BLaER1 treated with 17β-estradiol and CSF1 and Interleukin-3, amounts not matched to agents 10 nM and 100 nM (cell line): ENCODE results near the gene NHERF1.

Source experiments
- H3K27ac ChIP-seq, 11 experiments: shearing (Covaris generic); formaldehyde crosslinking; 2 replicates each; pipeline ENCODE4 v1.8.1; 2022
- H3K27me3 ChIP-seq, 11 experiments: shearing (Covaris generic); formaldehyde crosslinking; 2 replicates each; pipeline ENCODE4 v1.8.1; 2022
- H3K36me3 ChIP-seq, 11 experiments: shearing (Covaris generic); formaldehyde crosslinking; 2 replicates each; pipeline ENCODE4 v1.8.1; 2022
- H3K4me1 ChIP-seq, 10 experiments: shearing (Covaris generic); formaldehyde crosslinking; 2 replicates each; pipeline ENCODE4 v1.8.1; 2022
- H3K4me2 ChIP-seq, 11 experiments: shearing (Covaris generic); formaldehyde crosslinking; 2 replicates each; pipeline ENCODE4 v1.8.1; 2022
- H3K4me3 ChIP-seq, 10 experiments: shearing (Covaris generic); formaldehyde crosslinking; 2 replicates each; pipeline ENCODE4 v1.8.1; 2022
- H3K9ac ChIP-seq, 11 experiments: shearing (Covaris generic); formaldehyde crosslinking; 2 replicates each; pipeline ENCODE4 v1.8.1; 2022
- H3K9me3 ChIP-seq, 11 experiments: shearing (Covaris generic); formaldehyde crosslinking; replicated peaks in 1 of 11; 2 replicates each; pipeline ENCODE4 v1.8.1; 2022
- H4K20me1 ChIP-seq, 11 experiments: shearing (Covaris generic); formaldehyde crosslinking; 2 replicates each; pipeline ENCODE4 v1.8.1; 2022
- Cebpa-rat ChIP-seq, 11 experiments: shearing (Covaris generic); IDR thresholded peaks; 2 replicates each; pipeline ENCODE4 v1.8.1; 2022

The NHERF1 gene

DNA sequence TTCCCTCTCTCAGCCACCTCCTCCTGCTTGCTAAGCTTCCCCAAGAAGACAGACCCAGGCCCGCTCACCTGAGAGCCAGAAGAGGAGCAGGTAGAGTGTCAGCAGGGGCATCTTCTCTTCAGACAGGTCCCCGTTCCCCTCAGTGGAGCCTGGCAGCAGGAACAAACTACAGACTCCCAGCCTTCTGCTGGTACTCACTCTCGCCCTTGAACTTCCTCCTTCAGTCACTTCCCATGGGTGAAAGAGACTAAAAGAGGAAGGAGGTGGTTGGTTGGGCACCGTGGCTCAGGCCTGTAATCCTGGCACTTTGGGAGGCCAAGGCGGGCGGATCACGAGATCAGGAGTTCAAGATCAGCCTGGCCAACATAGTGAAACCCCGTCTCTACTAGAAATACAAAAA is 35.7 kb upstream of the NHERF1 start, which contains the start of gene CD300LF:
CD300LF (minus strand) TSS at position 168 of the 400 bp plus-strand sequence; CDS start at position 111, 57 bp downstream.
- no peaks in the 10 kb centered on the region for H3K36me3 ChIP-seq
- peak within 1 kb of the TSS in 6 of 10 experiments; percentile 44 to 64 (median 58); a peak in 12 of 20 replicates for H3K4me3 ChIP-seq
- H3K4me2 ChIP-seq: peak within 1 kb of the TSS; percentile 32 to 96 (median 82)
- no peaks in the 10 kb centered on the region for H3K27me3 ChIP-seq
- TF ChIP-seq Cebpa-rat (IDR thresholded peaks at IDR 0.05): no peak
- peak within 1 kb of the TSS in 8 of 11 experiments; percentile 14 to 78 (median 65); a peak in 14 of 22 replicates for H3K9ac ChIP-seq
- H3K9me3 ChIP-seq: no peaks in the 10 kb centered on the region
- H3K27ac ChIP-seq: peak within 1 kb of the TSS in 9 of 11 experiments; percentile 42 to 80 (median 58); a peak in 16 of 22 replicates
- H4K20me1 ChIP-seq: peaks cover 0 to 20% (median 0%) of the 10 kb centered on the region in 11 experiments; a peak in 1 of 22 replicates
- peaks cover 10 to 72% (median 36%) of the 10 kb centered on the region in 10 experiments for H3K4me1 ChIP-seq

- Histone ChIP-seq H4K20me1 (peaks cover 0 to 15% (median 0%) of the 10 kb centered on the region in 11 experiments; a peak in 1 of 22 replicates), H3K9me3 (no peaks in the 10 kb centered on the region), H3K27me3 (no peaks in the 10 kb centered on the region), H3K4me2 (peak overlapping the region; percentile 32 to 96 (median 82); a peak in 20 of 22 replicates), H3K4me3 (peak overlapping the region in 1 of 10 experiments; percentile 59; a peak in 1 of 20 replicates), H3K36me3 (no peaks in the 10 kb centered on the region), H3K27ac (peak overlapping the region in 8 of 11 experiments; percentile 39 to 80 (median 59); a peak in 15 of 22 replicates), H3K4me1 (peaks cover 10 to 70% (median 36%) of the 10 kb centered on the region in 10 experiments), H3K9ac (peak overlapping the region in 4 of 11 experiments; percentile 17 to 72 (median 65); a peak in 7 of 22 replicates)
- TF ChIP-seq Cebpa-rat (IDR thresholded peaks at IDR 0.05): no peak
These were observed 35.2 kb upstream of the NHERF1 start for GRCh38 chr17:74713171-74713755.

DNA sequence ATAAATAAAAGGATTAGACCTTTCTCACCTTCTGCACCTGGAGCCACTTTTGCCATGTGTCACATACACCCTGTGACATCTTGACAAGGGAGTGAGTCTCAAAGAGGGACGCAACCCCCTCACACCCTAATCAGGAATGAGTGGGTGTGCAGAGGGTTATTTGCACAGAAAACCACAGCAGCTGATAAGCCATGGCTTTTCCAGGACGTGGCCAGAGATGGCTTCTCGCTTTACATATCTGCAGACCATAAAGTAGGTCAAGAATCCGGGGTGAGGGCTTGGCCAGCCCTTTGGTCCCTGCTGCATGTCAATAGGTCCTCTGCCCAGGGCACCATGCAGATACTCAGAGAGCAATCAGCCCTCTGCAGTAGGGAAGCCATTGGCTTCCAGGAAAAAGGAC is 33.3 kb upstream of the NHERF1 start:
- Histone ChIP-seq H3K4me3 (no peak overlapping the region), H3K9ac (0 out of 22 replicates have a peak overlapping the region, but pooled peaks of 1 of the 11 experiments have one; percentile 15), H3K27ac (no peak overlapping the region), H3K4me1 (peaks cover 10 to 53% (median 36%) of the 10 kb centered on the region in 10 experiments), H3K27me3 (no peaks in the 10 kb centered on the region), H3K9me3 (no peaks in the 10 kb centered on the region), H3K4me2 (peak overlapping the region in 10 of 11 experiments; percentile 6 to 96 (median 51); a peak in 18 of 22 replicates), H4K20me1 (no peaks in the 10 kb centered on the region), H3K36me3 (no peaks in the 10 kb centered on the region)
- TF ChIP-seq Cebpa-rat (IDR thresholded peaks at IDR 0.05): no peak

GRCh38 chr17:74720506-74720905 is 27.9 kb upstream of the NHERF1 start:
- H3K9ac ChIP-seq: no peak overlapping the region
- peaks cover 0 to 2% (median under 1%) of the 10 kb centered on the region in 10 experiments; a peak in 13 of 20 replicates for H3K4me1 ChIP-seq
- no peaks in the 10 kb centered on the region for H3K9me3 ChIP-seq
- no peak overlapping the region for H3K4me2 ChIP-seq
- H3K36me3 ChIP-seq: no peaks in the 10 kb centered on the region
- H3K4me3 ChIP-seq: no peak overlapping the region
- H4K20me1 ChIP-seq: no peaks in the 10 kb centered on the region
- no peak overlapping the region for H3K27ac ChIP-seq
- TF ChIP-seq Cebpa-rat (IDR thresholded peaks at IDR 0.05): no peak
- no peaks in the 10 kb centered on the region for H3K27me3 ChIP-seq

- Histone ChIP-seq H3K27ac (no peak overlapping the region), H3K36me3 (no peaks in the 10 kb centered on the region), H3K9ac (no peak overlapping the region), H3K27me3 (no peaks in the 10 kb centered on the region), H3K4me2 (no peak overlapping the region), H4K20me1 (no peaks in the 10 kb centered on the region), H3K4me3 (no peak overlapping the region), H3K9me3 (no peaks in the 10 kb centered on the region), H3K4me1 (peaks cover 0 to 17% (median 0%) of the 10 kb centered on the region in 10 experiments; a peak in 6 of 20 replicates)
- TF ChIP-seq Cebpa-rat (IDR thresholded peaks at IDR 0.05): no peak
These were observed 25.6 kb upstream of the NHERF1 start for GRCh38 chr17:74722782-74723181.

DNA sequence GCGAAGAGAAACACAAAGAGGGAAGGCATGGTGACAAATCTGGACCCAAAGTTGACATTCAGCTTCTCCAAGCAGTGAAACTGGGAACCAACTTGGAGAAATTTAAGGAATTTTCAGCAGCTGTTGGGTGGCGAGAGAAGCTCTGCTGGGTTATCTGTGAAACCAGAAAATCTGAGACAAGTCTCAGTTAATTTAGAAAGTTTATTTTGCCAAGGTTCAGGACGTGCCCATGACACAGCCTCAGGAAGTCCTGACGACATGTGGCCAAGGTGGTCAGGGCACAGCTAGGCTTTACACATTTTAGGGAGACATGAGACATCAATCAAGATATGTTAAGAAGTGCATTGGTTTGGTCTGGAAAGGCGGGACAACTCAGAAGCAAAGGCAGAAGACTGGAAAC is 24.5 kb upstream of the NHERF1 start:
- TF ChIP-seq Cebpa-rat (IDR thresholded peaks at IDR 0.05): no peak
- no peaks in the 10 kb centered on the region; a peak in 1 of 22 replicates for H3K9me3 ChIP-seq
- no peak overlapping the region for H3K27ac ChIP-seq
- no peak overlapping the region for H3K9ac ChIP-seq
- H3K27me3 ChIP-seq: no peaks in the 10 kb centered on the region
- H4K20me1 ChIP-seq: no peaks in the 10 kb centered on the region
- H3K4me3 ChIP-seq: no peak overlapping the region
- no peaks in the 10 kb centered on the region for H3K36me3 ChIP-seq
- peaks cover 0 to 17% (median 0%) of the 10 kb centered on the region in 10 experiments; a peak in 6 of 20 replicates for H3K4me1 ChIP-seq
- H3K4me2 ChIP-seq: no peak overlapping the region

DNA sequence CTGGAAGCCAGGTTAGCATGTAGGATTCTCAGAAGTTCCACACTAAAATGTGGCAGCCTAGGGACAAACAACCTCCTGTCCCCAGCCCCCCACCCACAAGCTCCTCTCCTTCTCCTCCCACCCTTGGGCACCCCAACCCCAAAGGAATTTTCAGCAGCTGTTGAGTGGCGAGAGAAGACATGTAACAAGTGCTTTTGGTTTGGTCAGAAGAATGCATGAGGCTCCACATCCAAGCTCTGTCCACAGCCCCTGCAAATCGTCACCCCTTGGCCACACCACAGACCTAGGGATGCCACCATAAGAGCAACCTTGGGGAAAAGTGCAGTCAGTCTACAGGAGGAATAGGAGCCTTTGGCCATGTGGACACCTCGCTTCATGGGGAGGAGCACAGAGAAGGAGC is 23.3 kb upstream of the NHERF1 start:
- Histone ChIP-seq H3K4me1 (peaks cover under 1 to 26% (median 9%) of the 10 kb centered on the region in 10 experiments; a peak in 19 of 20 replicates), H3K27ac (no peak overlapping the region), H3K27me3 (no peaks in the 10 kb centered on the region), H4K20me1 (no peaks in the 10 kb centered on the region), H3K4me2 (no peak overlapping the region), H3K4me3 (no peak overlapping the region), H3K9me3 (no peaks in the 10 kb centered on the region; a peak in 1 of 22 replicates), H3K36me3 (no peaks in the 10 kb centered on the region), H3K9ac (no peak overlapping the region)
- no peak for TF ChIP-seq Cebpa-rat (IDR thresholded peaks at IDR 0.05)

GRCh38 chr17:74728033-74728701 is 20.3 kb upstream of the NHERF1 start:
- H3K9me3 ChIP-seq: peaks cover 0 to 5% (median 0%) of the 10 kb centered on the region in 11 experiments; a peak in 1 of 22 replicates
- peaks cover 11 to 42% (median 23%) of the 10 kb centered on the region in 10 experiments for H3K4me1 ChIP-seq
- H3K4me2 ChIP-seq: no peak overlapping the region
- no peak overlapping the region for H3K4me3 ChIP-seq
- no peak for TF ChIP-seq Cebpa-rat (IDR thresholded peaks at IDR 0.05)
- H3K27me3 ChIP-seq: no peaks in the 10 kb centered on the region
- H3K9ac ChIP-seq: no peak overlapping the region
- no peaks in the 10 kb centered on the region for H3K36me3 ChIP-seq
- H4K20me1 ChIP-seq: no peaks in the 10 kb centered on the region
- no peak overlapping the region for H3K27ac ChIP-seq

DNA sequence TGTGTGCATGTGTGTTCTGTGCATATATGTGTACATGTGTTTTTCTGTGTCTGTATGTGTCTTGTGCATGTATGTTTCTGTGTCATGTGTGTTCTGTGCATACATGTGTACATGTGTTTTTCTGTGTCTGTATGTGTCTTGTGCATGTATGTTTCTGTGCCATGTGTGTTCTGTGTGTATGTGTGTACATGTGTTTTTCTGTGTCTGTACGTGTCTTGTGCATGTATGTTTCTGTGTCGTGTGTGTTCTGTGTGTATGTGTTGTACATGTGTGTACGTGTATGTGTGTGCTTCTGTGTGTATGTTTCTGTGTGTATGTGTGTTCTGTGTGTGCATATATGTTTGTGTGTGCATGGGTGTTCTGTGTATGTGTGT is 19.7 kb upstream of the NHERF1 start:
- no peaks in the 10 kb centered on the region for H3K27me3 ChIP-seq
- no peak overlapping the region for H3K9ac ChIP-seq
- no peak overlapping the region for H3K27ac ChIP-seq
- H3K4me2 ChIP-seq: no peak overlapping the region
- no peaks in the 10 kb centered on the region for H4K20me1 ChIP-seq
- no peak for TF ChIP-seq Cebpa-rat (IDR thresholded peaks at IDR 0.05)
- H3K9me3 ChIP-seq: peaks cover 0 to 5% (median 0%) of the 10 kb centered on the region in 11 experiments; a peak in 1 of 22 replicates
- H3K4me3 ChIP-seq: no peak overlapping the region
- H3K36me3 ChIP-seq: no peaks in the 10 kb centered on the region
- peaks cover 16 to 45% (median 29%) of the 10 kb centered on the region in 10 experiments for H3K4me1 ChIP-seq
